ENCODE data around the gene USH1C. TPM values are rescaled to one million over a fixed set of nuclear protein-coding genes. Genes with fewer than 3 reads are reported as not detected.

USH1C gene
- total RNA-seq (2014; rRNA removed; shearing (Covaris generic)): 0.35 and 0.47 TPM in 2 replicates

GRCh38 chr11:17544181-17544622 is at the start of gene USH1C:
USH1C (minus strand) TSS chr11:17544416; CDS start chr11:17544307, 109 bp downstream.
- H3K4me1 ChIP-seq: peaks cover 7% of the 10 kb centered on the region
- H3K4me3 ChIP-seq: no peak within 1 kb of the TSS
- no peaks in the 10 kb centered on the region for H3K36me3 ChIP-seq
- no peak within 1 kb of the TSS for H3K27ac ChIP-seq
- no peaks in the 10 kb centered on the region for H3K9me3 ChIP-seq (replicated peaks)
- H3K27me3 ChIP-seq: no peaks in the 10 kb centered on the region
- DNase-seq: no peak

DNA sequence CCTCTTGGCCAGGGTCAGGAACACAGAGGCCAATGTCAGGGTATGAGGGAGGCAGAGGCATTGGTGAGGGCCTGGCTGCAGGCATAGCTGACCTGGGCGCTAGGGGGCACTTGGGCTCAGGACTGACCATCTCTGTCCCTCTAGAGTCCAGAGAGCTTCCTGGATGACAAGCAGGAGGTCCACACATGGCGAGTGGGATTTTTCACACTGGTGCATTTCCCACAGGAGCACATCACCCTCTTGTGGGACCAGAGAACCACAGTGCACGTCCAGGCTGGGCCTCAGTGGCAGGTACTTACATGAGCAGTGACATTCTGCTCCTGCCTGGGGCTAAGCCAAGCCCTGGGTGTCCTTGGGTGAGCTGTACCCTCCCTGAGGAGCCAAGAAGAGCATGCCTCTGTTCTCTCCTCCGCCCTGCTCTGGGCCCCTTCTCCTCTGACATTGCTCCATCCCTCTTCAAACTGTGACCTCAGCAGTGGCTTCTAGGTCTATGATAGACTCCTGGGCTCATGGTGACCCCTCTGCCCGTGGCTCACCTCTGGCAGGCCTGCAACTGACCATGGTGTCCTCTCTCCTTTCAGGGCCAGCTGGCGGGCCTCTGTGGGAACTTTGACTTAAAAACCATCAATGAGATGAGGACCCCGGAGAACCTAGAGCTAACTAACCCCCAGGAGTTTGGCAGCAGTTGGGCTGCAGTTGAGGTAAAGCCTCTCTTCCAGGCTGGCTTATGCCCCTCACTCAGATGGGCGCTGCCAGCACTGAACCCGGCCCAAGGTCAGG is 49.4 kb upstream of the USH1C start:
- Histone ChIP-seq H3K36me3 (no peaks in the 10 kb centered on the region), H3K4me1 (no peaks in the 10 kb centered on the region), H3K4me3 (no peak overlapping the region), H3K27ac (no peak overlapping the region), H3K27me3 (no peaks in the 10 kb centered on the region), H3K9me3 (replicated peaks) (no peaks in the 10 kb centered on the region)
- no peak for DNase-seq

DNA sequence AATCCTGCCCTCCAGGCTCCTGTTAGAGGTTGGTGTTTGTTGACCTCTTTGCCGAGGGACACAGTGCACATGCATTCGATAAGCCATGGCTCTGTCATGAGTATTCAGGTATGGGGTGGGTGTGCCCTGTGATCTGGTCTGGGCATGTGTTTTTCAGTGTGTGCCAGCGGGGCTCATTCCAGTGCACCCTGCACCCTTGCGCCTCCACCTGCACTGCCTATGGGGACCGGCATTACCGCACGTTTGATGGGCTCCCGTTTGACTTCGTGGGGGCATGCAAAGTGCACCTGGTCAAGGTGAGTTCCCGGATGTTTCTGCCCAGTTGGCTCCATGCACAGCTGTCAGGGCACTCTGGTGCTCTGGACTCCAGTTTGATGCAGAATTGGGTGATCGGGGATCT is 47.1 kb upstream of the USH1C start:
- no peaks in the 10 kb centered on the region for H3K27me3 ChIP-seq
- H3K27ac ChIP-seq: no peak overlapping the region
- no peak for DNase-seq

DNA sequence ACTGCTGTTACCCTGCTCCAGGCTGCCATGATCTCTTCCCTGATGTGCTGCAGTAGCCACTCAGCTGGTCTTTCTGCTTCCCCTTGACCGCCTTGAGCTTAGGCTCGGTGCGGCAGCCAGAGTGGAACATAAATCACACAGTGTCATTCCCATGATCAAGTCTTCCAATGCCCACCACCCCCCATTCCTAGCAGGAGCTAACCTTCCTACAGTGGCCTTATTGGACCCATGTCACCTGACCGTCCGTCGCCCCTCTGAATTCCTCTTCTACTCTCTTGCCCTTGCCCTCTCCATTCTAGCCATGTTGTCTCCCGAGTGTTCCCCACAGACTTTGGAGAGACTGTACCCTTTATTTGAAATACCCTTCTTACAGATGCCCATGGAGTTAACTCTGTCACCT is 46.2 kb upstream of the USH1C start:
- H3K4me3 ChIP-seq: no peak overlapping the region
- DNase-seq: no peak
- H3K9me3 ChIP-seq (replicated peaks): no peaks in the 10 kb centered on the region
- H3K36me3 ChIP-seq: no peaks in the 10 kb centered on the region; the same call in 1 of the 2 replicates
- H3K4me1 ChIP-seq: no peaks in the 10 kb centered on the region
- no peaks in the 10 kb centered on the region for H3K27me3 ChIP-seq
- H3K27ac ChIP-seq: no peak overlapping the region

More for the DNA sequence above, 47.1 kb upstream of the USH1C start:
- no peaks in the 10 kb centered on the region for H3K4me1 ChIP-seq
- H3K9me3 ChIP-seq (replicated peaks): no peaks in the 10 kb centered on the region
- no peaks in the 10 kb centered on the region; the same call in 1 of the 2 replicates for H3K36me3 ChIP-seq
- H3K4me3 ChIP-seq: no peak overlapping the region

GRCh38 chr11:17588721-17589120 is 44.5 kb upstream of the USH1C start:
- Histone ChIP-seq H3K27ac (no peak overlapping the region), H3K9me3 (replicated peaks) (no peaks in the 10 kb centered on the region), H3K36me3 (no peaks in the 10 kb centered on the region; the same call in 1 of the 2 replicates), H3K4me3 (no peak overlapping the region), H3K27me3 (no peaks in the 10 kb centered on the region), H3K4me1 (no peaks in the 10 kb centered on the region)
- no peak for DNase-seq

DNA sequence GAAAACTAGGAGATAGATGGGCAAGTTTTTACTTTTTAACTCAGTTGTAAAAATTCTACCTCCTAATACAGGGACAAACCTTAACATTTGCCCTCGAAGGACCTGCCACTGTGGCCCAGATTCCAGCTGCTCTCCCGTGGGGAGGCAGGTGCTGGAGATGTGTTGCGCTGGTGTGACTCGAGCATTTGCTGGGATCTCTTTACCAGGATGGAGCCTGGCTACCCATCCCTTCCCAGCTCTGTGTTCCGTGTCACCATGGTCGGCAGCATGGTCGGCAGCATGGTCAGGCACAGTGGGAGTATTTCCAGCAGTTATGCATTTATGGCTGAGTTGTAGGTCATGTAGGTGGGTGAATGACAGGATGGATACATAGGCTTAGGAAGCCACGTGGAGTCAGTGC is 44.0 kb upstream of the USH1C start:
- Histone ChIP-seq H3K27ac (no peak overlapping the region), H3K36me3 (no peaks in the 10 kb centered on the region; the same call in 1 of the 2 replicates), H3K4me3 (no peak overlapping the region), H3K9me3 (replicated peaks) (no peaks in the 10 kb centered on the region), H3K27me3 (no peaks in the 10 kb centered on the region), H3K4me1 (no peaks in the 10 kb centered on the region)
- DNase-seq: no peak

GRCh38 chr11:17585911-17586695 is 41.9 kb upstream of the USH1C start:
- Histone ChIP-seq H3K4me1 (no peaks in the 10 kb centered on the region), H3K9me3 (replicated peaks) (no peaks in the 10 kb centered on the region), H3K27me3 (no peaks in the 10 kb centered on the region), H3K36me3 (no peaks in the 10 kb centered on the region; the same call in 1 of the 2 replicates), H3K27ac (no peak overlapping the region), H3K4me3 (no peak overlapping the region)
- DNase-seq: no peak

DNA sequence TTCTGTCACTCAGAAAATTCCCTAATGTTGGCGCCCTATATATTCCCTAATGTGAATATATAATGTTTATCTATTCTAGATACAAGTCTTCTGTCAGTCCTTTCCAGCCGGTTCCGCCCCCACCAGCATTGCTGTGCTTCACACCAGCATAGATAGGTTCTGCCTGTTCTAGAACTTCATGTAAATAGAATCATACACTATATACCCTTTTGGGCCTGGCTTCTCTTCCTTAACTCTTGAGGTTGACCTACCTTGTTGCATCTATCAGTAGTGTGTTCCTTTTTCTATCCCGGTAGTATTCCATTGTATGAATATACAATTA is 37.5 kb upstream of the USH1C start:
- no peak for DNase-seq
- H3K9me3 ChIP-seq (replicated peaks): no peaks in the 10 kb centered on the region
- no peak overlapping the region for H3K4me3 ChIP-seq
- no peaks in the 10 kb centered on the region for H3K4me1 ChIP-seq
- H3K36me3 ChIP-seq: no peaks in the 10 kb centered on the region; the same call in 1 of the 2 replicates
- no peak overlapping the region for H3K27ac ChIP-seq
- H3K27me3 ChIP-seq: no peaks in the 10 kb centered on the region

GRCh38 chr11:17581036-17581731 is 37.0 kb upstream of the USH1C start:
- H3K36me3 ChIP-seq: no peaks in the 10 kb centered on the region
- H3K27ac ChIP-seq: no peak overlapping the region
- H3K9me3 ChIP-seq (replicated peaks): no peaks in the 10 kb centered on the region
- H3K27me3 ChIP-seq: no peaks in the 10 kb centered on the region
- DNase-seq: no peak
- H3K4me3 ChIP-seq: no peak overlapping the region
- H3K4me1 ChIP-seq: no peaks in the 10 kb centered on the region

DNA sequence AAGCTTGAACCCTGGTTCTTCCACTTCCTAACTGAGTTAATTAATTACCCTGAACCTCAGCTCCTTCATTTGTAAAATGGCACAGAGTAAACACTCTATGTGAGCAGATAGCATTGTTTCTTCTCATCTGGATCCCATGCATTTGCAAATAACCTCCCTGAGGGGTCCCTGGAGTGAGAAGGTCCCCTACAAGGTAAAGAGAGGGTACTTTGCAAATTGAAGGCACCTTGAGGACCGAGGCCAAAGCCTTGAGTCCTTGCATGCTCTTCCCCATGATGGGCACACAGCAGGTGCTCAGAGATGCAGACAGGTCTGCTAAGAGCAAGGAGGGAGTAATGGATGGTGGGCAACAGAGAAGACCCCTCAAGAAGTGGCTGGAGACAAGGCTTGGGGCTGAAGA is 36.1 kb upstream of the USH1C start:
- Histone ChIP-seq H3K4me3 (no peak overlapping the region), H3K9me3 (replicated peaks) (no peaks in the 10 kb centered on the region), H3K27me3 (no peaks in the 10 kb centered on the region), H3K36me3 (no peaks in the 10 kb centered on the region), H3K27ac (no peak overlapping the region), H3K4me1 (no peaks in the 10 kb centered on the region)
- DNase-seq: no peak

DNA sequence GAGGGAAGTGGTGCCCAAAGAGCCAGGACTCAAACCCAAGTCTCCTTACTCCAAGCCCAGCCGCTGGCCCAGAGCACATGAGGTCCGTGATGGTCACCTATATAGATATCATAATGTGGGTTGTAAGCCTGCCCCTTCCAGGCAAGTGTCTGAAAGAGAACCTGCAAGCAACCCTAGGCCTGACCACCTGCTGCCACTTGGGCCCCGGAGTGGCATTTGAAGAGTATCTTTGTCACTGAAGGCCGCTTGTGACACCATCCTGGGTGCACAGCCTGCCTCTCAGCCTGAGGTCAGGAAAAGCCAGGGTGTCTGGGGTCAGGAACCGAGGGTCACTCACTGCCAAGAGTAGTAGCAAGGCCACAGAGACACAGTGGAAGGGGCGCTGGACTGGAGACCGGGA is 35.2 kb upstream of the USH1C start:
- Histone ChIP-seq H3K4me1 (no peaks in the 10 kb centered on the region), H3K9me3 (replicated peaks) (no peaks in the 10 kb centered on the region)

DNA sequence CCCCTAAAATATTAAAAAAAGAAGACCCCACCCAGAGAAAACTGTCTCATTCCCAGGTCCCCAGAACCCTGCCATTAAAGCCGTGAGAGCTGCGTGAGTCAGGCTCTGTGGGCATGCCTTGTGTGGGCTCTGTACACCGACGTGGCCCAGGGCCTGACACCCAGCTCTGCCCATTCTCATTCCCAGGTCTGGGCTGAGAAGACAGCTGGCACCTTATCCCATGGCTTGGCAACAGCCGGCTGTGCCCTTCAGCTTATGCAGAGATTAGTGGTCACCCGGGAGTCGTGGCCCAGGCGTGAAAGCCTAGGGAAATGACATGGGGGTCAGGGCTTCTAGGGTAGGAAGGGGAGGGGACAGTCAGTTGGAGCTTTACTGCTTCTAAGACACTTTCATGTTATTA is 34.7 kb upstream of the USH1C start:
- H3K36me3 ChIP-seq: no peaks in the 10 kb centered on the region
- no peak overlapping the region for H3K27ac ChIP-seq
- no peaks in the 10 kb centered on the region for H3K9me3 ChIP-seq (replicated peaks)
- no peak for DNase-seq
- no peak overlapping the region for H3K4me3 ChIP-seq
- H3K4me1 ChIP-seq: no peaks in the 10 kb centered on the region
- H3K27me3 ChIP-seq: no peaks in the 10 kb centered on the region

More for the DNA sequence above, 35.2 kb upstream of the USH1C start:
- no peak for DNase-seq
- H3K27me3 ChIP-seq: no peaks in the 10 kb centered on the region
- no peaks in the 10 kb centered on the region for H3K36me3 ChIP-seq
- H3K4me3 ChIP-seq: no peak overlapping the region
- no peak overlapping the region for H3K27ac ChIP-seq

GRCh38 chr11:17578296-17578695 is 34.1 kb upstream of the USH1C start:
- DNase-seq: no peak
- no peaks in the 10 kb centered on the region for H3K27me3 ChIP-seq
- no peaks in the 10 kb centered on the region for H3K4me1 ChIP-seq
- H3K4me3 ChIP-seq: no peak overlapping the region
- no peak overlapping the region for H3K27ac ChIP-seq
- no peaks in the 10 kb centered on the region for H3K36me3 ChIP-seq
- no peaks in the 10 kb centered on the region for H3K9me3 ChIP-seq (replicated peaks)

- H3K9me3 ChIP-seq (replicated peaks): no peaks in the 10 kb centered on the region
- H3K27me3 ChIP-seq: no peaks in the 10 kb centered on the region
- DNase-seq: no peak
- no peaks in the 10 kb centered on the region for H3K36me3 ChIP-seq
- no peak overlapping the region for H3K4me3 ChIP-seq
- H3K4me1 ChIP-seq: no peaks in the 10 kb centered on the region
- H3K27ac ChIP-seq: no peak overlapping the region
Observed at GRCh38 chr11:17575431-17576425, 31.5 kb upstream of the USH1C start.

All from SJCRH30 (cell line).